NCI-H524 treated with DMSO at 0.1 percent for 48 hours (cell line): ENCODE results near the gene TRPC1.
"Not testable (repeated sequence)": the region's sequence is repeated elsewhere in the genome, so short reads cannot be mapped to it uniquely, and the experiment has no call there.

Experiments used
- DNase-seq: peaks from one replicate; lab custom pipeline; 2025; lab: John Stamatoyannopoulos, UW

Gene TRPC1

DNA sequence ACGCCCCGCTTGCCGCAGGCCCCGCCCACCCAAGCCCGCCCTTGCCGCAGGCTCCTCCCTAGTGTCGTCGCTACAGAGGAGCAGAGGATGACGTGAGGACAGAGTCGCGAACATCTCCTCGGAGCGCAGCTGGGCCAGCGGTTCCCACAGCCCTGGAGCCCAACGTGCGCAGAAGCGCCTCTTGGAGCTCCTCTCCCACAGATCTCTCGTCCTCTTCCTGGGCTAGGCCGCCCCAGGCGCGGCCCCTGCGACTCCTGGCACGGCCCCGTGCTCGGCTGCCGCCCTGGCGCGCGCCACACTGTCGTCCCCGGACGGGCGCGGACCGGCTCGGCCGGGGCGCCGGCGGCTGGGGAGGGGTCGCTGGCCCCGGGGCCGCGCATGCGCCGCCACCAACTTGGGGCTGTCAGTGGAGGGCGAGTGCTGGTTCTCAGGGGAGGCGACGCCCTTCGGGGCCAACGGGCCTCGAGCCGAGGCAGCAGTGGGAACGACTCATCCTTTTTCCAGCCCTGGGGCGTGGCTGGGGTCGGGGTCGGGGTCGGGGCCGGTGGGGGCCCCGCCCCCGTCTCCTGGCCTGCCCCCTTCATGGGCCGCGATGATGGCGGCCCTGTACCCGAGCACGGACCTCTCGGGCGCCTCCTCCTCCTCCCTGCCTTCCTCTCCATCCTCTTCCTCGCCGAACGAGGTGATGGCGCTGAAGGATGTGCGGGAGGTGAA is at the start of gene TRPC1:
Gene TRPC1, plus strand, starts transcription at position 67 of the 714 bp plus-strand sequence. Its CDS starts 526 bp downstream, at position 593.
- no peak for DNase-seq

DNA sequence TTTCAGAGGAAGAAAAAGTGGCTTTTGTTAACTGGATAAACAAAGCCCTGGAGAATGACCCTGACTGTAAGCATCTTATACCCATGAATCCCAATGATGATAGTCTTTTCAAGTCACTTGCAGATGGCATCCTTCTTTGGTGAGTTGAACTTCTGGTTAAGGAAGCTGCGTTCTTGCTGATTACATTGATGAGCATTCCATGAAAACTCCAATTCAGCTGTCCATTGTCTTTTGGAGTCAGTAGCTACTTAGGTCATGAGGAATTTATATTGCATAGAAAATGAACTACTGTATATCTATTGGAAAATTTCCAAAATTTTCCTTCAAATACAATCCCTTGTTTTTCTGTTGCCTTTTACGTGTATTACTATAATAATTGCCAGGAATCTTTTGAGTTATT is 47.7 kb upstream of the TRPC1 start:
- DNase-seq, result no peak

DNA sequence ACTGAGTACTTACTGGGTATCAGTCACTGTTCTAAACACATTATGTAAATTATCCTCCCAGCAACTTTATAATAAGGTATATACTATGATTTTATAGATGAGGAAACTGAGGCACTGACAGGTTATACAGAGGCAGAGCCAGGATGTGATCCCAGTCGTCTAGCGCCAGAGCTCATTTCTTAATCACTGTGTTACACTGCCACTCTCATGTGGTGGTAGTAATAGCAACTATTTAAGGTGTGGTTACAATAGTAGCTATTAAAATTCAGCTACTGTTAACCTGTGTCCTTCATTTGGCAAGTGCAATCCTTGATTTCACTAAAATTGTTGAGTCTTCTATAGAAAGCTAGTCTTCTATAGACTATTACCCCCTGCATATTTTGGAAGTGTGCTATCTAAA is 43.1 kb upstream of the TRPC1 start:
- no peak for DNase-seq

DNA sequence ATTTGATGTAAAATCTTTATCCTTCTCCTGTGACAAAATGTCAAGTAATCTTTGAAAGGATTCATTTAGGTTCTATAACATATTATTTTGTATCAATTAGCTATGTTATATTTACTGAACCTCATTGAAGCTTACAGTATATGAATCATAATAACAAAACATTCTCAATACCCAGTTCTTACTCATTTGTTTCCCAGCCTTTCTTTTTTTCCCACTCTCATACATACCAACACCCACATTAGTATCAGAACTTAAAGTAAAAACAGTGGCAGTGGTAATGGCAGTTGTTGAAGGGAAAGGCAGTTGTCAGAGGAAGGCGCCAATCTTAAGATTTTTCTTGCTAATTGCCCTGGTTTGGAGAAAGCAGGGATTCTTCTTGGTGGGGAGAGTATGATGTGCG is 33.2 kb upstream of the TRPC1 start:
- DNase-seq, result no peak

DNA sequence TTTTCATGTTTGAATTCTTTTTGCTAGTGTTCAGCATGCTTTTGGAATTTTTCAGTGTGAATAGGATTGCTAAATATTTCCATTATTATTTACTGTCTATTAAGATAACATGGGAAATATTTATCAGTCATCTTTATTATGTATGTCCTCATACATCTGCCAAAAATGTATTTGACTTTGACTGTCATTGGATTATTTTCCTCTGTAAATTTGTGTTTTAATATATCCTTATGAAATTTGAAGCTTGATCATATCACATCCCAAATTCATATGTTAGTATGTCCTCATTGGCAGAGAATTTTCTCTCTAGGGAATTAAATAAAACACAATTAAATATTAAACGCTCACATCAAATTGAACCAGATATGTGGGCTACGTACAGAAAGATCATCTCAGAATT is 32.3 kb upstream of the TRPC1 start:
- no peak for DNase-seq

DNA sequence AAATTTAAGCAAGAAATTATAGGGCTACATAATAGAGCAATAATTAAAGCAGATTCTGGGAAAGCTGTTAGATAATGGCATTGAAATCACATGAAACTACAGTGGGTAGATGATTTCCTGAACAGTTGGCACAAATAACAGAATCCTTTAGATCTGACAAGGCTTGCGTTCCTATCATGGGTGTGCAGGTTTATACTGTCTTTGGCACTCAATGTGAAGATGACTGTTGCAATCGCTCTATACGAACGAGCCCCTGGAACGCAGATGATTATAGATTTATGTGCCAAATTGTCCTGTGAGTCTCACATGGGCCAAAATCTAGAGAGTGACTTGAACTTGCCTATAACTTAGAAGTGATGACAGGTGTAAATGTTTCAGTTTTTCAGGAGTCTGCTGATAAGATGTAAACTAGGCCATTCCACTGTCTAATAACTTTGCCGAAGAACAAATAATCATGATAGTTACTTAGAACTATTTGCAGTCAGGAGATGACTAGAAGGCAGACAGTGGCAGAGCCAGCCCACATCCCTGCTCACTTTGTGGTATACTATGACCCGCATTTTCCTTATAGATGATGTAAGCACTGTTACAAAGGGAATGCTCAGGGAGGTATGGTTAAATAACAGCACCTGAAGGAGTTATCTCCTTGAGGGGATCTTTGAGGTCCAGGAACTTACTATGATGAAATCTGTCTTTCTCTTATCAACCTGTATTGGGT is 30.5 kb upstream of the TRPC1 start:
- no peak for DNase-seq

DNA sequence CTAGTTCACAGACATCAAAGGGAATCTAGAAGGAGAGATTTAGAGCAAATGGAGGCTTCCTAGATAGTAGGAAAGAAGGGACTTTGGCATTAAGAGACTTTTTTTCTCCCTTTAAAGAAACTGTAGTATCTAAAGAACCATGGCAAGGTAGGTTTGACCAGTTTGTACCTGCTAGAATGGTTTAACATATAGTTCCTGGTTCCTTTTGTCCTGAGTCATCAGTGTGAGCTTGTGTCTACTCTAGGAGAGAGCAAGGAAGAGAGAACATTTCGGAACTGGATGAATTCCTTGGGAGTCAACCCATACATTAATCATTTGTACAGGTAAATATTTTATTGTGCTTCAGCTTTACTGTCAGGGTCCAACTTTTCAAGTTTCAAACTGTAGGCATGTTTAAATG is 29.6 kb upstream of the TRPC1 start:
- DNase-seq, result no peak

DNA sequence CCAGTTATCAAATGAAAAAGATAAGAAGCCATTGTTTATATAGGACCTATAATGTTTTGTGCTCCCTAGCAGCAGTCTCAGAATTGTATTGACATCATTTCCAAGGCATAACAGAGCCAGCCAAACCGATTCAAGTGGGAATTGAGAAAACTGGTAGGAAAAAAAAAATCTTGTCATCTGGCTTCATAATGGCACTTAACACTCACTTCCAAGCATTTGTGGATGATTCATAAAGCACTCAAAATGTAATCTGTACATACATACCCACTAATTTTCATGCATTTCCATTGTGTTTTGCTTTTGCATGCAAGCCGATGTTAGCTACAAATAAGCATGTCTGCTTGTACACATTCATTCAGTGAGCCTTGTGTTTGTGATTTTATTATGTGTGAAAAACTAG is 18.6 kb upstream of the TRPC1 start:
- no peak for DNase-seq

DNA sequence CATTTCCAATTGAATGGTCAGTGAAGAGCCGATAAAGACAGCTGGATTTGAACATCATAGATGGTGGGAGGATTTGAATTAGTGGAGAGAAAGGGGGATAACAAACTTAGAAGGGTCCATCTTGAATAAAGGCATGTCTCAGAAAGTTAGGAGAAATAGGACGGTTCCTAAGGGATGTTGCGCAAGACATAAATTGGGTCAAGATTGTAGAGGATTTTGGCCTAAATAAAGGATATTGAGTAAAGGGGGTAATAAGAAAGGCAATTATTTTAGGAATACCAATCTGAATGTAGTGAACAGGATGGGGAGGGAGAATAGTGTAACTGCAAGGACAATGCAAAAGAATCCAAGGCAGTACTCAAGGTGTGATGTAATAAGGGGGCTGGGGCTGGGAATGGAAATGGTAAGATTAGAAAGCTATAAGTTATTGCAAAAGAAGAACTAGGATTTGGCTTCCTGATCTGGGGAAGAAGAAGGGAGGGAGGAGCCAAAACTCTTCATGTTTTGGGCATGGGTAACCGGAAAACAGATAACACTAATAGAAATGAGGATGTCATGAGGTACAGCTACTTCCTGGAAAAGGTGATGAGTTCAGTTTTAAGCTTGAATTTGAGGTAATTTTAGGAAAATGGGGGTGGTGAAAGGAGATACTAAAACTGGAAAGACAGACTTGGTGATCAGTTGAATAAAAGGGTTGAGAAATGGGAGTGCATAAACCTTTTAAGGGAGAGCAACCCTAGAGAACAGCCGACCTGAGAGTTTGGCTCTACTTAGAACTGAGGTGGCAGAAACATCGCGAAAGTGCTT is 17.3 kb upstream of the TRPC1 start:
- no peak for DNase-seq

DNA sequence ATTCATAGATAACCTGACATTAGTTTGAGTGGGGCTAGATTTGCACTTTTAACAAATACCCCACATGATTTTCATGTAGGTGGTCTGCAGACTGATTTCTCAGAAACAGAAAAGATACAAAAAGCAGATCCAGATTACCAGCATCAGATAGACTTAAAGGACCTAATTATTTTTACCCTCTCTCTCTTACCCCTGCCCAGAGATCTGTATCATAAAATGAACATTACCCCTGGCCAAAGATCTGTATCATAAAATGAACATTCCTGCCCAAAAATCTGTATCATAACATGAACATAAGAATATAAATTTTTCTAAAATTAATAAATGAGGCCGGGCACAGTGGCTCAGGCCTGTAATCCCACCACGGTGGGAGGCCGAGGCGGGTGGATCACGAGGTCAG is 14.6 kb upstream of the TRPC1 start:
- no peak for DNase-seq

DNA sequence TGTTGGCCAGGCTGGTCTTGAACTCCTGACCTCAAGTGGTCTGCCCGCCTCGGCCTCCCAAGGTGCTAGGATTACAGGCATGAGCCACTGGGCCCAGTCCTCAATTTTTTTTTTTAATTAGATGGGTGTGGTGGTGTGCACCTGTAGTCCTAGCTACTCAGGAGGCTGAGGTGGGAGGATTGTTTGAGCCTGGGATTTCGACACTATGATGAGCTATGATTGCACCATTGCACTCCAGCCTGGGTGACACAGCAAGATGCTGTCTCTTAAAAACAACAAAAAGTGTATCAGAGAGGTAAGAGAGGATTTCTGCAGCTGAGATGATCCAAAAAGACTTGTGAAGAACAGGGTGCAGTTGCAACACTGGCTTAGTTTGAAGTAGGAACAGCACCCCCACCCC is 9.0 kb upstream of the TRPC1 start:
- DNase-seq, result not testable (repeated sequence)

DNA sequence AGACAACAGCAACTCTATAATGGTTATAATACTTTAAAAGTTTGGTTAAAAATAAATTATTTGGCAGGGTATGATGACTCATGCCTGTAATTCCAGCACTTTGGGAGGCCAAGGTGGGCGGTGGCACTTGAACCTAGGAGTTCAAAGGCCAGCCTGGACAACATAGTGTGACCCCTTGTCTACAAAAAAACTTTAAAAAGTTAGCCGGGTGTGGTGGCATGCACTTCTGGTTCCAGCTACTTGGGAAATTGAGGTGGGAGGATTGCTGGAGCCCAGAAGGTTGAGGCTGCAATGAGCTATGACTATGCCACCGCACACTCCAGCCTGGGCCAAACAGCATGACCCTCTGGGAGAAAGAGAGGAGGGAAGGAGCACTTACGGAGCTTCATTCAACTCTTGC is 7.7 kb upstream of the TRPC1 start:
- no peak for DNase-seq

DNA sequence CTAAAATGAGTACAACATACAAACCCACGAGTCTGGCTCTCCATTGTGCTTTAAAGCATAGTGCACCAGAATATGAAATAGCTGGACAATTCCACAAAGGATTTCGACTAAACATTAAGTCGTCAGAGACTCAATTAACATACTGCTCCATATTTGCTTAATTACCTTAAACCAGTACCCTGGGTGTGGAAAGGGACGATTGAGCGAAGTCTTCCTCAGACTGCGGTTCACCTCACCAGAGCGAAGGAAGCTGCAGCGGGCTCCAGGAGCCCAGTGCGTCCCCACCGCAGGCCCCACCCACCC is 218 bp upstream of the TRPC1 start:
- peak; percentile 56 for DNase-seq

DNA sequence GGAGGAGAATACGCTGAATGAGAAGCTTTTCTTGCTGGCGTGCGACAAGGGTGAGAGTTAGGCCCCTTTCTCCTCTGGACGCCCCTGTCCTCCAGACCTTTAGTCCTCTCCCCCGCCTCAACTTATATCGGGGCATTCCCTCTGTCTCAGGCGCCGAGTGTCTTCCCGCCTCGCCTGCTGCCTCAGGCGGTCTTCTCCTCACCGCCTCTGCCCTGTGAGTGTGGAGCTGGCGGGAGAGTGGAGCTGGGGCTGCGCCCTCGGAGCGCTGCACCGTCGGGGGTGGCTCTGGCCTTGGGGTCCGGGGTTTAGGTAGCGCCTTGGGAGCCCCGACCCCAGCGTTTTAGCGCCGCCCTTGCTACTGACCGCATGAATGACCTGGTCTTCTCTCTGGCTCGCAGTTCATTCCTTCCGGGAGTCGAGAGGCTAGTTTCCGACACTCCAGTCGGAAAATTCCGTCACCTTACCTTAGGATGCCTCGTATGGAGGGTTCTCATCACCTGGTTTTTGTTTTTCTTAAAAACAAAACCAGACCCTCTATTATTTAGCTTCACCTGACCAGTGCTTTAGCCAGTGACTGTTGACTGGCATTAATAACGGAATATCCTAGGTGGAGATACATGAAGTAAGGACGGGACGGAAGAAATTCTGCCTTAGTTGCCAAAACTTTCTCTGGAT is 985 bp downstream of the TRPC1 start:
- no peak for DNase-seq

DNA sequence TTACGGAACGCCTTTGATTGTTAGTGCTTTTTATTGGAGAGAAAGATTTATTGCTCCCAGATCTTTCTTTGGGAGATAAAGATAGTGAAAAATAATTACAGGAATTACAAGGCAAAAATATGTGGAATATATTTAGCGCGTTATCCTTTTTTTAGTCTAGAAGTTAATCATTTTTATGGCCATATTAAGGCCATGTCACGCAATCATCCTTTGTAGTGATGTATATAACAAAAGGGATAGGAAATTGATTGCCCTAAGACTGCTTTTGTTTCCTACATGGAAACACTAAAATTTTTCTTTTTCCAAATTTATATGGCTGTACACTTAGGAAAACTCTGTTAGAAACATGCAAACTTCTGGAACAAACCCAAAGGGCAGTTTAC is 1.5 kb downstream of the TRPC1 start:
- DNase-seq, result no peak

DNA sequence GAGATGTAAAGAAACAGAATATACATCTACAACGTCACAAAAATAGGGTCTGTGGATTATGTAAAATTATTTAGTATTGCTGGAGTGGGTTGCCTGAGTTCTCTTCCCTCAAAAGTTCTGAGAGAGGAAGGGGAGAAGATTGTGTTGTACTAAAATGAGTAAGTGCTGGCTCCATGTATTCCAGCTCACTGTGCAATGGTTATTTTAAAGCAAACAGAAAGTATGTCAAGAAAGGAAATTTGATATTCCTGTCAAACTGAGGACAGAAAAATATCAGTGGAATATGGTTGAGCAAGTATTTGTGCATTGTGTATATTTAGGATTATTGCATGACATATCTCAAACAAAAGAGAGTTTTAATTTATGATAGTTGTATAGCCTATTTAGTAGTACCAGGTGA is 2.2 kb downstream of the TRPC1 start:
- DNase-seq, result no peak

DNA sequence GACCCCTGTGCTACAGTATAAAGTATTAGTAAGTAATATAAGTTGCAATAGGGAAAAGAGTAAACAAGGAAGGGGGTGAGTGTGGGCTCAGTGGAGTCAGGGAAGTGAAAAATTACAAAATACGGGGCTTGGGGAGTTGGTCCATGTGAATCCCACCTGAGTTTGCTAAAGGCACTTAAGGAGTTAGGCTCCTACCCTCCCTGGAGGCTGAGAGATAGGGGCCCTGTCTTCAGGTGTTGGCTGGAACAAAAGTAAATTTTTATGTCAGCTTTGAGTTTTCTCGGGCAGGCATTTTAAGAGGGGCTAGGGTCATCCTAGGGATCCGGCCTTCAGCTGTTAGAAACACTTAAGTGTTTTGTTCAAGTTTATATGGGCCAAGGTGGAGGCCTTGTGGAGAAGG is 8.2 kb downstream of the TRPC1 start:
- DNase-seq, result no peak

DNA sequence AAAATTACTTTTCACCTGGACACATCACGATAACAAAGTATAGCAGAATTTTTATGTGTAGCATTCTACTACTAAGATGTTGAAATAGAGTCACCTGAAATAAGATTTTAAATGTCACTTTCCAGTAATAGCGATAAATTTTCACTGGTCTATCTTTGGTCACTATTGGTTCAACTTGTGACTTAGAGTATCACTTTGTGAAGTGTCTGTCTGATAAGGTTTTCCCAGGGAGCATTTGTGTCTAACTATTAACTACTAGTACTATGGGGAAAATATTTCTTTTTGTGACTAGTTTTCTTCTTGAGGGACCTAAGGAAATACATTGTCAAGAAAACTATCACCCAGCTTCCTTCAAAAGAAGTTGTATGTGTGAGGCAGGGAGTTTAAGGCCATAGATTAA is 11.0 kb downstream of the TRPC1 start:
- DNase-seq, result no peak

DNA sequence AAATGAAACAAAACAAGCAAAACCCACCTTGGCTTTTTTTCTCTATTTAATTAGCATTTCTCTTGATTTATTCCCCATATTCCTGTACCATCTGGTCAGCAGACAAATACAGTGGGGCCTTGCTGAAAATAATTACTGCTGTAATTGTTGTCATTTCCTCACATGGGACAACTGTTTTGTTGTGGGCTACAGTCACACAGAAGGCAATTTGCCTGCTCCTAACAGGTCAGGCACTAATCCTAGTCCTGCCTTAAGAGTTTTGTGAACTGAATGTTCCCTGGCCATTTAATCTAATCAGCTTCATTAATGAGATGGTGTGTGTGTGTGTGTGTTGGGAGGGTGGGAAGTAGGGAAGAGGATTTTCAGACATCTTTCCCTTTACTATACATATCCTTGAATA is 11.6 kb downstream of the TRPC1 start:
- DNase-seq, result no peak

DNA sequence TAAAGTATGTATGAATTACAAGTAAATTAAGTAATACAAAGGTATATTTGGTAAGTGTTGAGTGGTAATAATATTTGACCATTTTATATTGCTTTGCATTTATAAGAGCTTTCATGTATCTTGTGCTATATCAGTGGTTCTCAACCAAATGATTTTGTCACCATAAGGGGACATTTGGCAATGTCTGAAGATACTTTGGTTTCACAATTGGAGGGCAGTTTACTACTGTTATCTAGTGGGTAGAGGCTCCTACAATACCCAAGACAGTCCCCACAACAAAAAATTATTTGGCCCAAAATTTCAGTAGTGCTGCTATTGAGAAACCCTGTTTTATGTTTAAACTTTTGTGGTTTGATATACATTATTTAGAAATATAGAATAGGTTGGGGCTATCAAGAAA is 14.6 kb downstream of the TRPC1 start:
- no peak for DNase-seq

DNA sequence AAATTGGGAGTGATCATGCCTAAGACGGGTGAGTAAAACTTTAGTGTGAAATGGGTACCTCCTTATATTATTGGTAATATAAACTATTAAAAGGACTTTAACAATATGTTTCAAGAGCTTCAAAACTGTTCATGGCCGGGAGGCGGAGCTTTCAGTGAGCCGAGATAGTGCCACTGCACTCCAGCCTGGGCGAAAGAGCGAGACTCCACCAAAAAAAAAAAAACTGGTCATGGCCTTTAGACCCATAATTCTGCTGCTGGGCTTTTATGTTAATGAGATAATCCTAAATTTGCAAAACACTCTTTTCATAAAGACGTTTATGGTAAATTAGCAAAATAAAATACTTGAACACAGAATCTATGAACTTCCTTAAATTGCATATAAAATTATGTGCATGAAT is 22.8 kb downstream of the TRPC1 start:
- DNase-seq, result no peak

DNA sequence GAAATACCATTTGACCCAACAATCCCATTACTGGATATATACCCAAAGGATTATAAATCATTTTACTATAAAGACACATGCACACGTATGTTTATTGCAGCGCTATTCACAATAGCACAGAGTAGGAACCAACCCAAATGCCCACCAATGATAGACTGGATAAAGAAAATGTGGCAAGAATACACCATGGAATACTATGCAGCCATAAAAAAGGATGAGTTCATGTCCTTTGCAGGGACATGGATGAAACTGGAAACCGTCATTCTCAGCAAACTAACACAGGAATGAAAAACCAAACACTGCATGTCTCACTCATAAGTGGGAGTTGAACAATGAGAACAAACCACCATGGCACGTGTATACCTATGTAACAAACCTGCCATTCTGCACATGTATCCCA is 26.7 kb downstream of the TRPC1 start:
- not testable (repeated sequence) for DNase-seq

DNA sequence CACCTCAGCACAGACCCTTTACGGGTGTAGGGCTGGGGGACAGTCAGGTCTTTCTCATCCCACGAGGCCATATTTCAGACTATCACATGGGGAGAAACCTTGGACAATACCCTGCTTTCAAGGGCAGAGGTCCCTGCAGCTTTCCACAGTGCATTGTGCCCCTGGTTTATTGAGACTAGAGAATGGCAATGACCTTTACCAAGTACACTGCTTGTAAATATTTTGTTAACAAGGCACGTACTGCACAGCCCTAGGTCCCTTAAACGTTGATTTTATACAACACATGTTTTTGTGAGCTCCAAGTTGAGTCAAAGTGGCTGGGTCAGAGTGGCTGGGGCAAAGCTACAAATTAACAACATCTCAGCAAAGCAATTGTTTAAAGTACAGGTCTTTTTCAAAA is 28.8 kb downstream of the TRPC1 start:
- DNase-seq, result not testable (repeated sequence)
